ENCODE data around the gene SPINK2.

Gene SPINK2

DNA sequence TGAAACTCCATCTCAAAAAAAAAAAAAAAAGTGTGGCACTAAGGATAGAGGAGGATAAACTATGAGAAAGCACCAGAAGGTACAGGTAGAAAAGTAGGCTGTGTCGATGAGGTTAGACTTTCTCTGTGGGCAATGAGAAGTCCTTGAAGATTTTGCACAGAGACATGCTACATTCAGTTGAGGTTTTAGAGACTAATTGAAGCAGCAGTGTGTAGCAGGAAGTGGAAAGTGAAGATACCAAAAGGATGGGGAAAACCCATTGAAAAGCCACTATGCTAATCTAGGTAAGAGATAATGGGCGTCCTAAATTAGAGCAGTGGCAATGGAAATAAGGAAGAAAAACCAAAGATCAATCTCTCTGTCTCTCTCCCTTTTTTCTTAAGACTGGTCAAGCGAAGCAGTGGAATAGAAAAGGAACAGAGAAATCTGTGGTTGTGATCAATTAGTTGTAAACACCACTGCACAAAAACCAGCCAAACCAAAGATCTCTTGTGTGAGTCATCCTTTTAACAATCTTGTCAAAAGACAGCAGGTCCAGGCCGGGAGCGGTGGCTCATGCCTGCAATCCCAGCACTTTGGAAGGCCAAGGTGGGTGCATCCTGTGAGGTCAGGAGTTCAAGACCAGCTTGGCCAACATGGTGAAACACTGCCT is 3.5 kb downstream of the SPINK2 start:
- no peak for DNase-seq (ENCODE audit: low read depth, low spot score)
- no peak overlapping the region for H3K27ac ChIP-seq
- H3K36me3 ChIP-seq (ENCODE audit: insufficient read depth, low read length): no peaks in the 10 kb centered on the region
- no peaks in the 10 kb centered on the region for H3K9me3 ChIP-seq (ENCODE audit: low read depth, low read length)
- TF ChIP-seq POLR2AphosphoS5 (IDR thresholded peaks at IDR 0.05; ENCODE audit: borderline replicate concordance, low read depth, low read length): no peak
- no peak overlapping the region for H3K4me3 ChIP-seq
- H3K9ac ChIP-seq (ENCODE audit: insufficient read length): no peak overlapping the region

DNA sequence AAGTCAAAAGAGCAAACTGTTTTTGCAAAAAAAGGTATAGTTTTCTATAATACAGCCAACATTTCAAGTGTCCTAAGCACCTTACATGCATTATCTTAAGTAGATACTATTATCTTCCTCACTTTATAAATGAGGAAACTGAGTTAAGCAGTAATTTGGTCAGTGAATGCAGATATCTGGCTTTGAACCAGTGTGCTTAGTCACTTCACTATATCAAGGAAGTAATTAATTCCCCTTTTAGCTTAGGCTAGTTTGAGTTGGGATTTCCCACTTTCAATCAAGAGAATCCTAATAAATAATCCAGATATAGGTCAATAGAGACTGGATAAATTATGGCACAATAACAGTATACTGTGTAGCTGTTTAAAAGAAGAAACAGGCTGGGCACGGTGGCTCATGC is 14.8 kb downstream of the SPINK2 start:
- H3K4me3 ChIP-seq: no peak overlapping the region
- H3K36me3 ChIP-seq (ENCODE audit: insufficient read depth, low read length): no peaks in the 10 kb centered on the region
- no peaks in the 10 kb centered on the region for H3K9me3 ChIP-seq (ENCODE audit: low read depth, low read length)
- TF ChIP-seq FOXP2 (optimal IDR thresholded peaks at IDR 0.05; ENCODE audit: control extremely low read depth, extremely low read length, insufficient read depth) (no peak), POLR2AphosphoS5 (IDR thresholded peaks at IDR 0.05; ENCODE audit: borderline replicate concordance, low read depth, low read length) (no peak), EZH2 (IDR thresholded peaks at IDR 0.05) (no peak)
- no peak overlapping the region for H3K9ac ChIP-seq (ENCODE audit: insufficient read length)
- DNase-seq (ENCODE audit: low read depth, low spot score): no peak
- no peak overlapping the region for H3K27ac ChIP-seq

DNA sequence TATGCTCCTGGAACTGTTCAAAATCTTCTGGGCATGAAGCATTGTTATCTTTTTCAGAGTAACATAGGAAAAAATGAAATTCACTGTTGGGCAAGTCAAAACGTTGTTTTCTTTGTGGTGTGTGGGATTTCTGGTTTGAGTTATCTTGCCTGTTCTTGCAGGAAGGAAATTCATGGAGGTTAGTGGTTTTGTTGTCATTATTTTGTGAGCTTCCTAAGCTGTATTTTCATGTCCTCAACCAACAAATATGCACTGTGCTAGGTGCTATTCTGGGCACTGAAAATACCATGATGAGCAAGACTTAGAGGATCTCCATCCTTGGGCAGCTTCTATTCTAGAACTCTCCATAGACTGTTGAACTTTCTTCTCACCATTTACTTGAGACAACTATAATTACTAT is 16.9 kb downstream of the SPINK2 start:
- no peak for TF ChIP-seq EZH2 (IDR thresholded peaks at IDR 0.05)
- no peak for TF ChIP-seq POLR2AphosphoS5 (IDR thresholded peaks at IDR 0.05; ENCODE audit: borderline replicate concordance, low read depth, low read length)
- no peak for TF ChIP-seq FOXP2 (optimal IDR thresholded peaks at IDR 0.05; ENCODE audit: control extremely low read depth, extremely low read length, insufficient read depth)
- no peak overlapping the region for H3K9ac ChIP-seq (ENCODE audit: insufficient read length)
- H3K4me3 ChIP-seq: no peak overlapping the region
- H3K9me3 ChIP-seq (ENCODE audit: low read depth, low read length): no peaks in the 10 kb centered on the region
- H3K27ac ChIP-seq: no peak overlapping the region
- H3K36me3 ChIP-seq (ENCODE audit: insufficient read depth, low read length): no peaks in the 10 kb centered on the region
- peak; percentile 20 for DNase-seq (ENCODE audit: low read depth, low spot score)

DNA sequence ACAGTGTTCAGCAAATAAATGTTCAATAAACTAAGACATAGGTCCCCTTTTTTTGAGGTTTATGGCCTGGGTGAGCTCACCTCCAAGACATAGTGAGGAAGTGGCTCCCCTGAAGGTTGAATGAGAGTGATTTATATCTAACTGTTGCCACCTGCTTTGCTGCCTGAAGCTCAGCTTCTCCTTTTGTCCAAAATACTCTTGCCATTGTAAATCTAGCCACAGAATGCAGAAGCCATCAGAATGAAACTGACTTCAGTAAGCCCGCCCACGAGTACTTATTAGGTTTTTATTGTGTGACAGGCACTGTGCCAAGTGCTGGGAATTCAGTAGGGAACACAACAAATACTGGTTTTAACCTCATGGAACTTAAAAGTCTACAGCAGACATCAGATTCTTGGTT is 18.0 kb downstream of the SPINK2 start:
- no peak overlapping the region for H3K9ac ChIP-seq (ENCODE audit: insufficient read length)
- H3K27ac ChIP-seq: peak overlapping the region; percentile 56; the same call in 1 of the 2 replicates

DNA sequence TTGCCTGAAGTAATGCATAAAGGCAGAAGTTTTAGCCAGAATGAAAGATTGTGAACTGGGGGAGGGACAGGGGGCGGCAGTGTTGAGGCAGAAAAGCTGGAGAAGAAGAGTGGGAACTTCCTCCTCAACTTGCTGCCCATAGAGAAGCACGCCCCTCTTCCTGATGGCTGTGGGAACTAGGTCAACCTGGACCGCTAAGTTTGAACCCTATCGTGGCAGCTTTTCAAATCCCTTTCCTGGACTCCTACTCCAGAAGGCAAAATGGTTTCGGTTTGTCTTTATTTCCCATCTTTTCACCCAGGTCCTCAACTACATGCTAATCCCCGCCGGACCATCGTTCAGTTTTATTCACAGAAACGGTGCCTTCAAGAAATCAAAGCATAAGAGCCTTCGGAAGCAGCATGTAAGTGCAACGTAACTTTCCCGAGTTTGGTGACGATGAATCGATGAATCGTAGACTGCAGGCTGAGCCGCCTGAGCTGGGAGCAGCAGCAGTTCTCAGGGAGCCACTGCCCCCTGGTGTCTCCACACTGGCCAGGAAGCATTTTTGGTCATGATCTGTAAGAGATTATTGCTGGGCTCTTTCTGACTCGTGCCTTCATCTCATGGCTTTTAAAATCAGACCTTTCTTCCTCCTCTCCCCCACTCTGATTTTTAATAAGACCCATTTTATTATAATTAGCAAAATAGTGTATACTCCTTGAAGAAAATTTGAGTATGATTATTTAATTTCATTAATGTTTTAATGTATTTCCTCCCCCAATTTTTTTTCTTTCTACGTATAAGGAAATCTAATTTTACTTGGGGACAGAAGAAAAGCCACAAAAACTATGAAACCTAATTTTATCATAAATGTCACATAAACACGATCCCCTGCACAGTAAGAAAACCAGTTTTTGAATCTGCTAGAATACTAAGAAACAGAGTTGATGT is 21.4 kb downstream of the SPINK2 start:
- DNase-seq (ENCODE audit: low read depth, low spot score): peak; percentile 51
- Histone ChIP-seq H3K27ac (no peak overlapping the region), H3K36me3 (ENCODE audit: insufficient read depth, low read length) (no peaks in the 10 kb centered on the region), H3K4me3 (peak overlapping the region; percentile 81), H3K9ac (ENCODE audit: insufficient read length) (peak overlapping the region; percentile 66), H3K9me3 (ENCODE audit: low read depth, low read length) (no peaks in the 10 kb centered on the region)
- TF ChIP-seq POLR2AphosphoS5 (IDR thresholded peaks at IDR 0.05; ENCODE audit: borderline replicate concordance, low read depth, low read length) (no peak), EZH2 (IDR thresholded peaks at IDR 0.05) (no peak), FOXP2 (optimal IDR thresholded peaks at IDR 0.05; ENCODE audit: control extremely low read depth, extremely low read length, insufficient read depth) (no peak)

More for the DNA sequence above, 18.0 kb downstream of the SPINK2 start:
- DNase-seq (ENCODE audit: low read depth, low spot score): peak; percentile 63
- TF ChIP-seq FOXP2 (optimal IDR thresholded peaks at IDR 0.05; ENCODE audit: control extremely low read depth, extremely low read length, insufficient read depth) (no peak), POLR2AphosphoS5 (IDR thresholded peaks at IDR 0.05; ENCODE audit: borderline replicate concordance, low read depth, low read length) (no peak), EZH2 (IDR thresholded peaks at IDR 0.05) (no peak)
- peak overlapping the region; percentile 30; the same call in 1 of the 2 replicates for H3K4me3 ChIP-seq
- no peaks in the 10 kb centered on the region for H3K9me3 ChIP-seq (ENCODE audit: low read depth, low read length)
- H3K36me3 ChIP-seq (ENCODE audit: insufficient read depth, low read length): no peaks in the 10 kb centered on the region

DNA sequence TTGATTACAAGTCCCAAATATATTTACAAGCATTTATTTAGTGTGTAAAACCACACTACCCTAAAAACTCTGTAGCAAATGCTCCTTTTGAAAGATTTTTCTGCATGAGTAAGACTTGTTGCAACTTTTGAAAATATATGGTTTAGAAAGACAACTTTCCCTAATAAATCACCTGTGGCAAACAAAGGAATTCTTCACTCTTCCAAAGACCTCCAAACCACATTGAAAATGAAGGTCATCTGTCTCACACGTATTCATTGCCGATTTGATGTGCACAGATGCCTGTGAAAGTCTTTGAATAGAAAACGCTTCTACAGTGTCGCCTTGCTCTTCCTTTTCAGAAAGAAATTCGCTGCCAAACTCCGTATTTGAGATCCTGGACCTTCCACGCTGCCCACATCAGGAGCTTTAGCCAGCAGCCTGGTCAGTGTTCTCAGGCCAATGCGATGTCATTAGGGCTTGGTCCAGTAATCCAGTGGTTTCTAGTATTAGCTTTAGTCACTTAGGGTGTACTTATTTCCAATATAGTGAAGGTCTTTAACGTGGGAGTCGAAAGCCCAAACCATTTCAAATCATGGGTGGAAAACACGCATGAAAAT is 22.2 kb downstream of the SPINK2 start:
- Histone ChIP-seq H3K9ac (ENCODE audit: insufficient read length) (peak overlapping the region; percentile 66), H3K36me3 (ENCODE audit: insufficient read depth, low read length) (no peaks in the 10 kb centered on the region)

DNA sequence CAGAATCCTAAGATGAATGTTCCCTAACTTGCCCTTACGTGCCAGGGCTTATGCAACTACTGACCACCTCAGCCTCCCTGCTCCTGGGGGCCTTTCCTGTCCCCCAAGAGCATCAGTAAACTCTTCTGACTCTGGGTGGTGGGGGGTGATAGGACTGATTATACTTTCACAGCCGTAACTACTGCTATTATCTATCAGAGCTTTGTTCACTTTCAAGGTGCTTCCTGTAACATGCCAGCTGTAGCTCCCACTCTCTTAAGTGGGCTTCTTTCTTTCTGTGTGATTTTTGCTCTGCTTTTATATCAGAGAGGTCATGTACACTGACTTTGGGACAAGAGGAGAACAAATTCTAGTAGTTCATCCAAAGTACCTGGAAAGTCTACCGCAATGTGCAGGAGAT is 25.3 kb downstream of the SPINK2 start:
- no peak for DNase-seq (ENCODE audit: low read depth, low spot score)

More for the DNA sequence above, 22.2 kb downstream of the SPINK2 start:
- Histone ChIP-seq H3K4me3 (peak overlapping the region; percentile 81), H3K9me3 (ENCODE audit: low read depth, low read length) (no peaks in the 10 kb centered on the region), H3K27ac (no peak overlapping the region)
- TF ChIP-seq POLR2AphosphoS5 (IDR thresholded peaks at IDR 0.05; ENCODE audit: borderline replicate concordance, low read depth, low read length) (no peak), FOXP2 (optimal IDR thresholded peaks at IDR 0.05; ENCODE audit: control extremely low read depth, extremely low read length, insufficient read depth) (no peak), EZH2 (IDR thresholded peaks at IDR 0.05) (no peak)
- no peak for DNase-seq (ENCODE audit: low read depth, low spot score)

DNA sequence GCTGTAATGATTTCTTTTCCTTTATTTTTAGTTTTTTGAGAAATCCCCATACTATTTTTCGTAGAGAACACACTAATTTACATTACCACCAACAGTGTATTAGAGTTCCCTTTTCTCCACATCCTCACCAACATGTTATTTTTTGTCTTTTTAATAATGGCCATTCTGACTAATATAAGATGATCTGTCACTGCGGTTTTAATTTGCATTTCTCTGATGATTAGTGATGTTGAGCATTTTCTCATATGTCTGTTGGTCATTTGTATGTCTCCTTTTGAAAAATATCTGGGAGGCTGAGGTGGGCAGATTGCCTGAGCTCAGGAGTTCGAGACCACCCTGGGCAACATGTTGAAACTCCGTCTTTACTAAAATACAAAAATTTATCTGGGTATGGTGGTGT is 30.2 kb downstream of the SPINK2 start:
- Histone ChIP-seq H3K27ac (no peak overlapping the region), H3K9ac (ENCODE audit: insufficient read length) (no peak overlapping the region), H3K36me3 (ENCODE audit: insufficient read depth, low read length) (no peaks in the 10 kb centered on the region), H3K4me3 (no peak overlapping the region), H3K9me3 (ENCODE audit: low read depth, low read length) (no peaks in the 10 kb centered on the region)
- no peak for TF ChIP-seq POLR2AphosphoS5 (IDR thresholded peaks at IDR 0.05; ENCODE audit: borderline replicate concordance, low read depth, low read length)
- no peak for TF ChIP-seq FOXP2 (optimal IDR thresholded peaks at IDR 0.05; ENCODE audit: control extremely low read depth, extremely low read length, insufficient read depth)
- TF ChIP-seq EZH2 (IDR thresholded peaks at IDR 0.05): no peak
- no peak for DNase-seq (ENCODE audit: low read depth, low spot score)

More for the DNA sequence above, 25.3 kb downstream of the SPINK2 start:
- TF ChIP-seq FOXP2 (optimal IDR thresholded peaks at IDR 0.05; ENCODE audit: control extremely low read depth, extremely low read length, insufficient read depth): no peak
- no peak for TF ChIP-seq EZH2 (IDR thresholded peaks at IDR 0.05)
- Histone ChIP-seq H3K4me3 (no peak overlapping the region), H3K36me3 (ENCODE audit: insufficient read depth, low read length) (no peaks in the 10 kb centered on the region), H3K9me3 (ENCODE audit: low read depth, low read length) (no peaks in the 10 kb centered on the region), H3K27ac (no peak overlapping the region), H3K9ac (ENCODE audit: insufficient read length) (no peak overlapping the region)

Measured in SK-N-MC (cell line).